ENCODE data around the gene RPL37A.
A peak's percentile ranks its signal among the peaks of the same experiment; 100 is the strongest.

The RPL37A gene

DNA sequence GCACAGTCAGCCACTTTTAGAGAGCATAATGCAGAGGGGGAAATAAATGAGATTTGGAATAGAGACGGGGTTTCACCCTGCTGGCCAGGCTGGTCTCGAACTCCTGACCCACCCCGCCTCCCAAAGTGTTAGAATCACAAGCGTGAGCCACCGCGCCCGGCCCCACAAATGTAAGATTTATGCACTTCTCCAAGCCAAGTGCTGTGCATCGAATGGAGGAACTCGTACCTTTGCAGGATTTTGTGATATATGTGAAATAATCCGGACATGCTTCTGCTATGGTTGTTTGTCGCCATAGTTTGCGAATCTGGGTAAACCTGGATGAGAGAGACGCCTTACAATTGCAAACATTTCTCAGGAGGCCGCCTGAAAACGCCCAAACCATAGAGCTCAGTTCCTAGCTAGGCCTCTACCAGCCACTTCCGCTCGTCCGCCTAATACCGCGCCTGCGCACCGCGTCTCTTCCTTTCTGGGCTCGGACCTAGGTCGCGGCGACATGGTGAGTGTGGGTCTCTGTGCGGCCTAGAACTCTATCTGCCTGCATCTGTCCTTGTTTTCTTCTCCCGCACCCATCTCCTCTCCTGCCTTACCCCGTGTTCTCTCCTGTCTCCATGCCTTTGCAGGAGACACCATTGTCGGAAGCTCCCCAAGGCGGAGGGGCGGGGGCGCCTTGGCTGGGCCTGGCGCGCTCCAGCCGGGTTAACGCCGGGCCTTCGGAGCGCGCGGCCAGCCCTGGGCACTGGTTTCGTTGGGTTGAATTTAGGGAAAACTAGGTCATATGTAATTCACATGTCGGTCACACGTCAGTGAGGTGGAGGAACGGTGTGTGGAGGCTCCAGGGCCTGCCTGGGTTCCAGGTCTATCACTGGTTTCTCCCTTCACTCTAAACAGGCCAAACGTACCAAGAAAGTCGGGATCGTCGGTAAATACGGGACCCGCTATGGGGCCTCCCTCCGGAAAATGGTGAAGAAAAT lies at the start of gene RPL37A:
Gene RPL37A (plus strand): TSS at position 466 of the 974 bp plus-strand sequence. CDS start 31 bp downstream, at position 497.
- DNase-seq (ENCODE audit: low read depth): peak; percentile 91

- DNase-seq (ENCODE audit: low read depth): no peak
These were observed 48.3 kb upstream of the RPL37A start for GRCh38 chr2:216450346-216450745.

- DNase-seq (ENCODE audit: low read depth): no peak
These were observed 47.9 kb upstream of the RPL37A start for GRCh38 chr2:216450784-216451183.

DNA sequence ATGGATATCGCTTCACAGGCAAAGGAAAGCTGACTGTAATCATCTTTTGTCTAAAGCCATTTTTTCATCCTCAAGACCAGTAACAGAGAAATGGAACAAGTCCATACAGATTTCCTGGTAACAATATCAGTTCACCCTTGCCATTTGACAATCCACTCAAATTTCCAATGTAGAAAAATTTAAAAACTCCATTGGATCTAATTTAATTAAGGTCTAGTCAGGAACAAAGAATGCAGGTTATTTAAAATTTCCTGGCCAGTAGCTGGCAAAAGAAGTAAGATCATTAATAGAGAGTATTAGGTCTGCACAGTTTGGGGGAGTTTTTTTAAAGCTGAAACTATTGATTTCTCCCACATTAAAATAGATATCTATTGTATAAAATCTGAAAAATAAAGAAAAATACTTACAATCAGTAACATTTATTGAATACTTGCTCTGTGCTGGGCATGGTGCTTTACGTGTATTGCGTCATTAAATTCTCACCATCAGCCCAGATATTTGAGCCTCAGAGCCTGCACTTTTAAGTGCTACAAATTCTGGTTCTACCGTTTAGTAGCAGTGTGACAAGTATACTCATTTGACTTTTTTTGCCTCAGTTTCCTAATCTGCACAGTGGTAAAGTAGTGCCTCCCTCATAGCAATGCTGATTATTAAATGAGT lies 44.6 kb upstream of the RPL37A start:
- DNase-seq (ENCODE audit: low read depth): no peak

DNA sequence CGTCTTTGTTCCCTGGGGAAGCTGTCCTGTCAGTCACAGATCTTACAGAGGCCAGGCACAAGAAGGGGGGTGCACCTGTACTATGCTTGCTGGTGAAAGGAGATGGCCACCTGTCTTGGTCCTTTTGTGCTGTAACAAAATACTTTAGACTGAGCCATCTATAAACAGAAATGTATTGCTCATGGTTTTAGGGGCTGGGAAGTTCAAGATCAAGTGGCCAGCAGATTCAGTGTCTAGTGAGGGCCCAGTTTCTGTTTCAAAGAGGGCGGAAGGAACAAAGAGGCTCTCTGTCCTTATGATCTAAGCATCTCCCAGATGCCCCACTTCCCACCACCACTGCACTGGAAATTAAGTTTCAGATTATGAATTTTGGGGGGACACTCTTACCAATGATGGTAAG lies 35.5 kb upstream of the RPL37A start:
- DNase-seq (ENCODE audit: low read depth): no peak

DNA sequence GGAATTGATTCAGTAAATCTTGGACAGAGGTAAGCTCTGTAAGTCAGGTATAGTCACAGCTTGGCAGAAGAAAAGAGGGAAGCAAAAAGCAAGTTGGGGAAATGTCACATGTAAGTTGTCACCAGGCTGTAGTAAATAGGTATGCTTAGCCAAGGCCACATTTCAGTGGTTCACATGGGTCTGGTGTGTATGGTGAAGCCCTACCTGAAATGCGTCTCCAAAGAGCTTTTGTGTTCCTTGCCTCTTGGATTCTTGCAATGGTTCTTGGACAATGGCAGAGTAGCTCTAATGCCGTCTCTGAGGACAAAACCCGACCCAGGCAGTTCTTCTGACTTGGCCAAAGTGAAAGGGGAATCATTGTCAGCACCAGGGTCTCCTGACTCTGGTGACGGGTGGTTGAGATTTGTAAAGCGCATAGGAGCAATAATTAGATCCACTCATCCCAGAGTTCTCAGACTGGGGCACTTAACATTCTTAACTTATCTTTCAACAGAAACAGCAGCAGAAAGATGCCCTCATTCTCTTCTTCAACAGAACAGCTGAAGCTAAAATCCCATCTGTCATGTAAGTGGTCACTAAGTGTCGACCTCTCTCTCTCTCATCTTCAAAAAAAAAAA lies 34.4 kb upstream of the RPL37A start:
- no peak for DNase-seq (ENCODE audit: low read depth)

DNA sequence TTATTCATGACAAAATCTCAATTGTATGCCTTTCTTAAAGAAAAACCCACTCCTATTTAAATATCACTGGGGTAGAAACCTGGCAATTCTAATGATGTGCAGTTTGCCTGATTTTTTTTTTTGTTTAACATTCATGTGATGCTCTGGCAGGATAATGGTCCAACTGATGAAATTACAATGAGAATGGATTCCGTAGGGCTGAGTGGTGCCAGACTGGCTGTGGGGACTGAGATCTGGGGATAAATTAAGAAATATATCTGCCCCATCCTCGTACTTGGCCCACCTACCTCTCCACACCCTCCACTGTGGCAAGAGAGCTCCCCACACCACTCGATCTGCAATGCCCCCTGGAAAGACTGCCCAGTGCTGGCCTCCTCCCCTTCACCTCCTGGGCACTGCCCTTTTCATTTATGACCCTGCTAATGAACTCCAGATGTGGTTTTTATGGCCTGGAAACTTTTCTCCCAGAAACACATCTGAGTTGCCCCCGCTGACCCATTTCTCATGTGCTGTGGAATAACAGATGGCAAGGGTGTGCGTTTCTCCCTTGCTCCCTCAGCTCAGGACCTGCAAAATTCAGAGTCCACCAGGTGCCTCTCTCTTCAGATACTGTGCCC lies 33.0 kb upstream of the RPL37A start:
- no peak for DNase-seq (ENCODE audit: low read depth)

DNA sequence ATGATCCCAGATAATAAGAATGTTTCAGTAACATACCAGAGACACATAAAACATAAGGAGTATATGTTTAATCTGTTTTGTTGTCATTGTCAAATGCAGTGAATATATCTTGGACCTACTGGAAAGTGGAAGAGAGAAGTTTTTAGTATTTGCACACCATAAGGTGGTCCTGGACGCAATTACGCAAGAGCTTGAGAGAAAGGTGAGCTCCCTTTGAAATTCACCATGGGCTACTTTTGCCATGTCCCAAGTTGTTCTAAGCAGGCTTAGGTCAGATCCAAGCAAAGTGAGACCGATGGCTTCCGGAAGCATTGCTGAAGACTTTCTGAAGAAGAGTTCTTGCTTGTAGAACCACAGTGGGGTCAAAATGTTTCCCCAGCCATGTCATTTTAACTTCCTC lies 30.8 kb upstream of the RPL37A start:
- DNase-seq (ENCODE audit: low read depth): no peak

- no peak for DNase-seq (ENCODE audit: low read depth)
These were observed 29.0 kb upstream of the RPL37A start for GRCh38 chr2:216469661-216470060.

GRCh38 chr2:216473187-216473586 lies 25.5 kb upstream of the RPL37A start:
- DNase-seq (ENCODE audit: low read depth): no peak

DNA sequence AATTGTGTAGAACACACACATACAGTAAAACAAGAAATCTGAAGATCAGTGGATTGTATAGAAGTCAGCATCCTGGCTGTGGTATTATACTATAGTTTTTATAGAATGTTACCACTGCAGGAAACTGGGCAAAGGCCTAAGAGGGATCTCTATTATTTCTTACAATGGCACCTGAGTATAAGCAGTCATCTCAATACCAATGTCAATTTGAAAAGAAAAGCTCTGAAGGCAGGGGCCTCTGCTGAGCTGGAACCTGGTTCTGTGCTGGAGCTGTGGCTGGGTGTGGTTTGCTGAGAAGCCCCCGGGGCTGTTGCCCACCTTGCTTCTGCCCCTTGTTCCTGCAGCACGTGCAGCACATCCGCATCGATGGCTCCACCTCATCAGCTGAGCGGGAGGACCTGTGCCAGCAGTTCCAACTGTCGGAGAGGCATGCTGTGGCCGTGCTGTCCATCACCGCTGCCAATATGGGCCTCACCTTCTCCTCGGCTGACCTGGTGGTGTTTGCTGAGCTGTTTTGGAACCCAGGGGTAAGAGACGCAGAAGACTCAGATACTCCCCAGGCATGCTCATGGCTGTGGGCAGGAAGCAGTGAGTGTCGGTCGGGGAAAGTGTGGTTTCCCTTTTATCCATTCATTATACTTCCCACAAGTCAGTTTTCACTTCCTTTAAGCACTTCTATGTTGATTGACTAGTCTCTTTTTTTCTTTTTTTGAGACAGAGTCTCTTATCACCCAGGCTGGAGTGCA lies 23.5 kb upstream of the RPL37A start:
- no peak for DNase-seq (ENCODE audit: low read depth)

- DNase-seq (ENCODE audit: low read depth): no peak
These were observed 22.9 kb upstream of the RPL37A start for GRCh38 chr2:216475767-216476166.

GRCh38 chr2:216477283-216478035 lies 21.2 kb upstream of the RPL37A start:
- DNase-seq (ENCODE audit: low read depth): no peak

DNA sequence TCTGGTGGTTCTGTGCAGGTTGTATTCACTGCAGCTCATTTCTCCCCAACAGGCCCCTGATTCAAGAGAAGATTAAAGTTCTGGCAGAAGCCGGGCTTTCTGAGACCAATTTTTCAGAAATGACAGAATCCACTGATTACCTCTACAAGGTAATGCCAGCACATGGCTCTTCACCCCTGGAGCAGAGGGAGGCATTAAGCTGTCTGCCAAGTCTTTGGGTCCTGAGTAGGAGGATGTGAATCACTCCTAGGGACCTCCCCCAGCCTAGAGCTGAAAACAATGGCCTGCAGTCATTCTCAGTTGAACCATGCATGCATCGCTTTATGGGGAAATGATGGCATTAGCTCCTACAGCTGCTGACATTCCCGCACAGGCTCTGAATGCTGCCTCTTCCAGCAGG lies 20.5 kb upstream of the RPL37A start:
- peak; percentile 50 for DNase-seq (ENCODE audit: low read depth)

DNA sequence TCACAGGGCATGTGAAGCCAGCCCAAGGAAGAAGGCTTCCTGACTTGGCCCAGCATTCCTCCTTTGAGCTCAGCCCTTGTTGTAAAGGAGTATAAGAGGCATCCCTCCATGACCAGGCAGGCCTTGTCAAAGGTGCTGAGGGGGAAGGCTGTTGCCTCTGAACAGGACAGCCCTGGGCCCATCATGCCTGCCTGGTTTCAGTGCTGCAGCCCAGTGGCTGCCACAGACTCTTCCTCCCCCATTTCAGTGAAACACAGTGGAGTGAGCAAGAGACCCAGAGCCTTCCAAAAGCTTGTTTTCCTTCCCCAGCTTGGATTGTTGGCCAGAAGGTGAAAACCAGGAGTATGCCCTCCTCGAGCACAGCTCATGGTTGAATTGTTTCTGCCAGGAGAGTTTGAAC lies 19.9 kb upstream of the RPL37A start:
- DNase-seq (ENCODE audit: low read depth): no peak

DNA sequence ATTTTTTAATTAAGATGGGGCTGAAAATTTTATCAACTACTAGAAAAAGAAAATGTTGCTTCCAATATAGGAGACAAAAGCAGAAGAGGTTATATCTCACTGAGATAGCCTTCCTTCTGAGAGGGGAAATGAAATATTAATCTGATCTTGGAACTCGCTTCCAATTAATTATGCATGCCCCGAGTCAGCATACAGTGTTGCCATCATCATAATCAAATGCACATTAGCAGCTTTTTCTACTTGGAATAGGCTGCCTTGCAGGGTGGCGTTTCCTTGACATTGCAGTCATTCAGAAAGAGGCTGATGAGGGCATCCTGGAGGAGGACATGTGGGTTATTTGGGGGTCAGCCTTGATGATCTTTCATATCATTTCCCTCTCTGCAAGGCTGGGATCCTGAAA lies 18.4 kb upstream of the RPL37A start:
- no peak for DNase-seq (ENCODE audit: low read depth)

DNA sequence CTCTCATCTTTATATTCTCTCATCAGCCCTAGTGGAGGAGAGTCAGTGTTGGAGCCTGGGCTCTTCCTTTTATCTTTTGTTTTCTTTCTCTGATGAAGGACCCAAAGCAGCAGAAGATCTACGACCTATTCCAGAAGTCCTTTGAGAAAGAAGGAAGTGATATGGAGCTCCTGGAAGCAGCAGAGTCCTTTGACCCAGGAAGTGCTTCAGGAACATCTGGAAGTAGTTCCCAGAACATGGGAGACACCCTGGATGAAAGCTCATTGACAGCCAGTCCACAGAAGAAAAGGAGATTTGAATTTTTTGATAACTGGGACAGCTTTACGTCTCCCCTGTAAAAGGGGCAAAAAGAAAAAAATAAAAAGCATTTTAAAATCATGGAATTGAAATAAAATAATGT lies 16.0 kb upstream of the RPL37A start:
- DNase-seq (ENCODE audit: low read depth): no peak

DNA sequence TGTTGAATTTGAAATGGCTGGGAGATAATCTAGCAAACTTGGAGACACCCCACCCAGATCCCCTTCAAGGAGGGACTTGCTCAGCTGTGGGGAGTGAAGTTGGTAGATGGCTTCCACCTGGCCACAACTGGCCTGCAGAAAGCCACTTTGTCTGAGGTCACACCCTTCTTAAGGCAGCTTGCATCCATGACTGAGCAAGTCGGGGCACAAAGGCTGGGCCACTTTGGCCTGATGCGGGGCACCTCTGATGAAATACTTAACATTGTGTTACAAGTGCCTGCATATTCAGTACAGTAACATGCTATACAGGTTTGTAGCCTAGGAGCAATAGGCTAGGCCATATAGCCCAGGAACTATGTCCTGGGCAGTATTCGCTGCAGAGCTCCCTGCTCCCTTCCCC lies 13.4 kb upstream of the RPL37A start:
- DNase-seq (ENCODE audit: low read depth): no peak

GRCh38 chr2:216485745-216486144 lies 12.9 kb upstream of the RPL37A start:
- DNase-seq (ENCODE audit: low read depth): no peak

DNA sequence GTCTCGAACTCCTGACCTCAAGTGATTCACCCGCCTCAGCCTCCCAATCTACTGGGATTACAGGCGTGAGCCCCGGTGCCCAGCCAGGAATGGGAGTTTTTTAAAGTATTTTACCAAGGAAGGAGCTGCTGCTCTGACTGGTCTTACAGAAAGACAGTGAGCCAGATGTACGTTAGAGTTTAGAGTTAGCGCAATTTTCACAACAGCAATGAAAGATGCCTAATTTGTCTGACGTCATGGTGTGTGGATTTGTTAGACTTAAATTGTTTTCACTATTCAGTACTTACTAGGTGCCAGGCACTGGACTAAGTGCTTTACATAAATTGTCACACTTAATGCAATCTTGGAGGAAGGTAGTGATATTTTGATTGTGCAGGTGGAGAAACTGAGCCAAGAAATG lies 12.4 kb upstream of the RPL37A start:
- DNase-seq (ENCODE audit: low read depth): no peak

DNA sequence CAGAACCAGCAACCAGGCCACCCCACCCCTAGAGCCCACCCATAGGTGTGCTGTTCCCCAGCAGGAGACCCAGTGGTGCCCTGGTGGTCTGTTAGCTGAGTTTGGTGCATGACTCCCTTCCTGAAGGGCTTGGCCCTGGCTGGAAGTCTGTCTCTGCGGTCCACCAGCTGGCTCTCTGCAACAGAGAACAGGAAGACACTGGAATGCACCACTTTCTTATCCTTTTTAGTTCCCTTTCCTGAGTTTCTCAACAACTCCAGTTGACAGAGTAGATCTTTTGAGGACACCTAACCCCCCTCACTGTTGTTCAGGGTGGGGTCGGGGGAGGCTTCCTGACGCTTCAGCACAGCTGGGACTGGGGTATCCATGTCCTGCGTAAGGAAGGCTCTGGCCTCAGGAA lies 11.9 kb upstream of the RPL37A start:
- DNase-seq (ENCODE audit: low read depth): no peak
